Measurements from ENCODE around the gene ABHD15. TPM values are rescaled to one million over a fixed set of nuclear protein-coding genes. Genes with fewer than 3 reads are reported as not detected.

ABHD15 gene
- total RNA-seq, 2 experiments from 2014 or later: 4.1 to 4.9 TPM

GRCh38 chr17:29546830-29547229 lies 20.0 kb downstream of the ABHD15 start:
- ChIA-PET POLR2A (no interaction called here), CTCF (no interaction called here)
- Histone ChIP-seq H3K36me3 (ENCODE audit: insufficient read depth, low read length) (peaks cover 29% of the 10 kb centered on the region), H3K4me3 (ENCODE audit: low read length) (no peak overlapping the region), H3K9me3 (ENCODE audit: control insufficient read depth in 1 of 2, insufficient read depth in 1 of 2, low read length in 2 of 2) (no peaks in the 10 kb centered on the region), H3K4me1 (ENCODE audit: insufficient read depth, low read length) (peaks cover 3% of the 10 kb centered on the region), H3K27me3 (ENCODE audit: control insufficient read depth in 1 of 2, insufficient read depth in 2 of 2, low read length in 2 of 2) (no peaks in the 10 kb centered on the region), H3K27ac (ENCODE audit: low read depth in 1 of 2, low read length in 2 of 2) (no peak overlapping the region)
- intact Hi-C loops (cut with DNase I, micrococcal nuclease): no loop called here
- ATAC-seq (ENCODE audit: poor library complexity): no peak
- Mint-ChIP-seq H3K27me3 (no peaks in the 10 kb centered on the region), H3K27ac (no peak overlapping the region), H3K9me3 (no peaks in the 10 kb centered on the region), H3K4me3 (no peak overlapping the region), H3K4me1 (ENCODE audit: low read depth) (no peaks in the 10 kb centered on the region), H3K36me3 (ENCODE audit: low read depth) (peaks cover 38% of the 10 kb centered on the region)
- no peak for TF ChIP-seq CTCF (IDR thresholded peaks at IDR 0.05)
- DNase-seq: no peak

DNA sequence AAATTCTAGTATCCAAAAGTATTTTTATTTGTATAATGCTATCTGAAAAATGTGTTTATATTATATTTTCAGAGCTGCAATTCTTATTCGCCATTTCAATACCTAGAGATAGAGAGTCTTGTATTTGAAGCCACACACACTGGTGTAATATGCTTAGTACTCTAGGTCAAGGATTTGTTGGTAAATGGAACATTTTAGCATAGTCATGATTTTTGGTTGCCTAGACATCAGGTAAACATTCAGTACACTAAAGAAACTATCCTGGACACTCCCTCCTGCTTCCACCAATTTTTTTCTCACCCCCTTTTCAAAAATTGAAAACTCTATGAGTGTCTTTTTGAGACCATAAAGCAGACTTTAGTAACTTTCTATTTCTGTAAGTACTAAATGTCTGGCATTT lies 20.8 kb downstream of the ABHD15 start:
- no peaks in the 10 kb centered on the region for H3K27me3 ChIP-seq (ENCODE audit: control insufficient read depth in 1 of 2, insufficient read depth in 2 of 2, low read length in 2 of 2)
- Mint-ChIP-seq H3K27me3 (no peaks in the 10 kb centered on the region), H3K27ac (no peak overlapping the region), H3K9me3 (no peaks in the 10 kb centered on the region), H3K4me3 (no peak overlapping the region), H3K36me3 (ENCODE audit: low read depth) (peaks cover 38% of the 10 kb centered on the region), H3K4me1 (ENCODE audit: low read depth) (no peaks in the 10 kb centered on the region)
- no peak overlapping the region for H3K27ac ChIP-seq (ENCODE audit: low read depth in 1 of 2, low read length in 2 of 2)
- peaks cover 3% of the 10 kb centered on the region for H3K4me1 ChIP-seq (ENCODE audit: insufficient read depth, low read length)
- no peak for TF ChIP-seq CTCF (IDR thresholded peaks at IDR 0.05)
- DNase-seq: no peak
- peaks cover 29% of the 10 kb centered on the region for H3K36me3 ChIP-seq (ENCODE audit: insufficient read depth, low read length)
- no peak for ATAC-seq (ENCODE audit: poor library complexity)
- no peaks in the 10 kb centered on the region for H3K9me3 ChIP-seq (ENCODE audit: control insufficient read depth in 1 of 2, insufficient read depth in 1 of 2, low read length in 2 of 2)
- ChIA-PET CTCF (interaction anchor here (1.4 kb wide), 1 partner anchor 9 kb away, joined by 3 read pairs; no protein-coding TSS in a partner anchor), POLR2A (no interaction called here)
- no peak overlapping the region for H3K4me3 ChIP-seq (ENCODE audit: low read length)
- intact Hi-C loops (cut with DNase I, micrococcal nuclease): no loop called here

DNA sequence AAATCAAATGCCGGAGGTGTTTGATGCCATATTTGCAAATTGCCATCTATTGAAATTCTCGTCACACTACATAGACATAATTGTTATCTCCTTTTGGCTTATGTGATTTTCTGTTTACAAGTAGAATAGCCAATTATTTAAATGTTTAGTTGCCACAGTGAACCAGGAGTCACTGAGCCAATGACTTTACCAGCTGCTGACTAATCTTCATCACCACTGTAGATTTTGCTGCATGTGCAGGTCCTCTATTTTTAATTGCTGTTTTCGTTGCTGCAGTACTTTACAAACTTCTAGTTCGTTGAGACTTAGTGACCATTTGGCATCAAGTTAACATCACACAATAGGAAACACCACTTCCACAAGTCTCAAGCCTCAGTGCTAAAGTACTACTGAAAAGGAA lies 22.8 kb downstream of the ABHD15 start:
- Mint-ChIP-seq H3K27ac (no peak overlapping the region), H3K4me1 (ENCODE audit: low read depth) (no peaks in the 10 kb centered on the region), H3K9me3 (no peaks in the 10 kb centered on the region), H3K36me3 (ENCODE audit: low read depth) (peaks cover 47% of the 10 kb centered on the region), H3K4me3 (no peak overlapping the region), H3K27me3 (no peaks in the 10 kb centered on the region)
- Histone ChIP-seq H3K36me3 (ENCODE audit: insufficient read depth, low read length) (peaks cover 31% of the 10 kb centered on the region), H3K4me1 (ENCODE audit: insufficient read depth, low read length) (no peaks in the 10 kb centered on the region), H3K4me3 (ENCODE audit: low read length) (no peak overlapping the region), H3K9me3 (ENCODE audit: control insufficient read depth in 1 of 2, insufficient read depth in 1 of 2, low read length in 2 of 2) (no peaks in the 10 kb centered on the region), H3K27me3 (ENCODE audit: control insufficient read depth in 1 of 2, insufficient read depth in 2 of 2, low read length in 2 of 2) (no peaks in the 10 kb centered on the region), H3K27ac (ENCODE audit: low read depth in 1 of 2, low read length in 2 of 2) (no peak overlapping the region)
- ATAC-seq (ENCODE audit: poor library complexity): no peak
- ChIA-PET POLR2A (no interaction called here), CTCF (interaction anchor here (1.0 kb wide), 1 partner anchor 23 kb away, joined by 3 read pairs; the partner anchor contains the start of gene ABHD15)
- intact Hi-C loops (cut with DNase I, micrococcal nuclease): loop anchor here in 1 of 2 experiments (2.0 kb wide), 1 partner anchor 21 kb away; no protein-coding TSS in a partner anchor
- no peak for TF ChIP-seq CTCF (IDR thresholded peaks at IDR 0.05)
- DNase-seq: no peak

Measured in CD4-positive, alpha-beta T cell (primary cell).